ENCODE results near the gene TNXB.
"Not testable (repeated sequence)": the region's sequence is repeated elsewhere in the genome, so short reads cannot be mapped to it uniquely, and the experiment has no call there.

Gene TNXB

DNA sequence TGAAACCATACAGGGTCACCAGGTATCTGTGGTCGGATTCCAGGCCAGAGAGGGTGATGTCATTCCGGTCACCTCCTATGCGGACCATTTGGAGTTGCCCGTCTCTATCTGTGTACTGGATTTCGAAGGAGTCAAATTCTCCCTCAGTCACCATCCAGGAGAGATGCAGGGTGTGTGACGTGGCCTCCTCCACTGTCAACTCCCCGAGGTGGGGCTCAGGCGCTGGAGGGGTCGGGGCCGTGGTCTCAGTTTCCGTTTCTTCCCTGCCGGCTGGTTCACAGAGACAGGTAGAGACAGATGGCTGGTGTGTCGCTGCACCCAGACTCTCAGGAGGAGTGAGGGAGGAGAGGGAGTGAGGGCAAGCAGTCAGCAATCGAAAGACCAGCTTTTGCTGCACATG lies 40.3 kb downstream of the TNXB start:
- DNase-seq (ENCODE audit: insufficient read length, low spot score) (no peak), FAIRE-seq (no peak)

DNA sequence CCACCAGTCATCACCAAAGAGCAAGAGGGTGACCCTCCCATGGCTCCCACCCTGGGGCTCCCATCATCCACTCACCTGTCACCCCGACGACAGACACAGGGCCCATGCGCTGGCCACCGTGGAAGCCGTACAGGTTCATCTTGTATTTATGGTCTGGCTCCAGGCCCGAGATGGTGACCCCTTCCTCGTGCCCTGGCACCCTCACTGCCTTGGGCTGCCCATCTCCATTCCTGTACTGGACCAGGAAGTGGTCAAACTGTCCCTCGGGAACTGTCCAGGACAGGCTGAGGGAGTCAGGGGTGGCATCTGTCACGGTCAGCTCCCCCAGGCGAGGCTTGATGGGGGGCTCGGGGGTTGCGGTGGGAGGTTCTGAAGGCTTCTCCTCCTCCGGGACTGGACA lies 40.8 kb downstream of the TNXB start:
- not testable (repeated sequence) for DNase-seq (ENCODE audit: insufficient read length, low spot score); FAIRE-seq

DNA sequence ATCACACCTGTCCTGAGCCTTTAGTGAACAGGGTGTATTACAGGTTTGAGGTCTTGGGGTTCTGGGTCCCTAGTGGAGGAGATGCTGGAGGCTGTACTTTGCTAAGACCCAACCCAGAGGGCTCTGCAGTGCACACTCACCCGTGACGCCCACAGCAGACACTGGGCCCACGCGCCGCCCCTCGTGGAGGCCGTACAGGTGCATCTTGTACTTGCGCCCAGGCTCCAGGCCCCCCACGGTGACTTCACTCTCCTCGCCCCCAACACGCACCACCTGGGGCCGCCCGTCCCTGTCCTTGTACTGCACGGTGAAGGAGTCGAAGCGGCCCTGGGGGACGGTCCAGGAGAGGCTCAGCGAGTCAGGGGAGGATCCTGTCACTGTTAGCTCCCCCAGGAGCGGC lies 41.6 kb downstream of the TNXB start:
- not testable (repeated sequence) for DNase-seq (ENCODE audit: insufficient read length, low spot score); FAIRE-seq

DNA sequence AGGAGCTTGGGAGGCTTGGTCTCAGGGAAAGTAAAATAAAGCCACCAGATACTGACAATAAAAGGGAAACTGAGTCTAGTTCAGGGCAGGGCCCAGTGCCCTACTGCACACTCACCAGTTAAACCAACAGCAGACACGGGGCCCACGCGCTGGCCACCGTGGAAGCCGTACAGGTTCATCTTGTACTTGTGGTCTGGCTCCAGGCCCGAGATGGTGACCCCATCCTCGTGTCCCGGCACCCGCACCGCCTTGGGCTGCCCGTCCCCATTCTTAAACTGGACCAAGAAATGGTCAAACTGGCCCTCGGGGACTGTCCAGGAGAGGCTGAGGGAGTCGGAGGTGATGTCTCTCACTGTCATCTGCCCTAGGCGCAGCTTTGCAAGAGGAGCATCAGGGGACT lies 44.4 kb downstream of the TNXB start:
- FAIRE-seq (no peak), DNase-seq (ENCODE audit: insufficient read length, low spot score) (no peak)

DNA sequence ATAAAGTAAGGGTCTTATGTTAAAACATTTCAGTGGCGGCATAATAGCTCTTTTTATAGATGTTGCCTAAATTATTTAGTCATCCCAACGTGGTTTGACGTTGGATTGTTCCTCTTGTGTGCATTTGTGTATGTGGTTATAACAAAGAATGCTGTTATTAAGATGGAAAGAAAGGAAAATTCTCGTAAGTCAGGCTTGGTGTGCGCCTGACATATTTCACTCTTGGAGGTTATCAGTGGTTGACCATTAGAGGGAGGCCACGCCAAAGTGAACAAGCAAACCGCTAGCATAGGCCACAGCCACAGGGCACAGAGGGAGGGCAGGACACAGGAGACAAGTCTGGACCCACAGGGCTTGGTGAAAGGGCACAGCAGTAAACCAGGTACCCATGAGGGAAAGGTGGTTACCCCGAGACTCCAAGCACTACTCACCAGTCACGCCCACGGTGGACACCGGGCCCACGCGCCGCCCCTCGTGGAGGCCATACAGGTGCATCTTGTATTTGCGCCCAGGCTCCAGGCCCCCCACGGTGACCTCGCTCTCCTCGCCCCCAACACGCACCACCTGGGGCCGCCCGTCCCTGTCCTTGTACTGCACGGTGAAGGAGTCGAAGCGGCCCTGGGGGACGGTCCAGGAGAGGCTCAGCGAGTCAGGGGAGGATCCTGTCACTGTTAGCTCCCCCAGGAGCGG lies 48.0 kb downstream of the TNXB start:
- DNase-seq (ENCODE audit: insufficient read length, low spot score) (no peak), FAIRE-seq (no peak)

DNA sequence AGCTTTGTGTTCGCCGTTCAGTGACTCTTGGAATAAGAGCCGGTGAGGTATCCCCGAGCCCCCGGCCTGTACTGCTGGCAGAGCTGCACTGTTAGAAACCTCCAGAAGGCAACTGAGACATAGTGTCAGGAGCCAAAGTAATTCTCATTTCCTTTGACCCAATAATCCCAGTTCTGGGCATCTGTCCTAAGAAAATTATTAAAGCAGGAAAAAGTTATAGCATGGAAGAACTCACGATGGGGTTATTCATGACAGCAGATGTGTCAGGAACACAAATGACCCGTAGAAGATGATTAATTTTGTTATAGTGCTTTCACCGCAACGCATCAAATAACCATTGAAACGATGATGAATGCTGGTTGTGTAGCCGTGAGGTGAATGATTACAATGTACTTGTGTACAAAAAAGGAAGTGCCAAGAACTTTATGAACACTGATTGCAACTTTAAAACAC lies 50.6 kb downstream of the TNXB start:
- no peak for FAIRE-seq
- no peak for DNase-seq (ENCODE audit: insufficient read length, low spot score)

DNA sequence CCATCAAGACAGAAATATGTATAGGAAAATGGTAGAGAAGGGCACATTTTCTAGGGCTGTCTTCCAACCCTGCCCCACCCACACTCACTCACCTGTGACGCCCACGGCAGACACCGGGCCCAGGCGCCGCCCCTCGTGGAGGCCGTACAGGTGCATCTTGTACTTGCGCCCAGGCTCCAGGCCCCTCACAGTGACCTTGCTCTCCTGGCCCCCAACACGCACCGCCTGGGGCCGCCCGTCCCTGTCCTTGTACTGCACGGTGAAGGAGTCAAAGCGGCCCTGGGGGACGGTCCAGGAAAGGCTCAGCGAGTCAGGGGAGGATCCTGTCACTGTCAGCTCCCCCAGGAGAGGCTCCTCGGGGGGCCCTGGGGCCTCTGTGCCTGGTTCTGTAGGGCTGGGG lies 51.2 kb downstream of the TNXB start:
- DNase-seq (ENCODE audit: insufficient read length, low spot score), result no peak

DNA sequence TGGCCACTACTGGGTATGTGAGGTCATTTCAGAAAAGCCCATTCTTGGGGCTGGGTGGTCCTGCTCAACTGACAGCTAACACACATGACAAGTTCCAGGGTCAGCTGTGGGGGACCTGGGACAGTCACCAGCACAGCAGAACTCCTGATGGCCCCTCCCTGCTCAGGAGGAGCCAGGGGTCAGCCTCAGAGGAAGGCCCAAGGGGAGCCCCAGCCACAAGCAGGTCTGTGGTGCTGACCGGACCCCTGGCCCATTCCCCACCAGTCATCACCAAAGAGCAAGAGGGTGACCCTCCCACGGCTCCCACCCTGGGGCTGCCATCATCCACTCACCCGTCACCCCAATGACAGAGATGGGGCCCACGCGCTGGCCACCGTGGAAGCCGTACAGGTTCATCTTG lies 52.9 kb downstream of the TNXB start:
- DNase-seq (ENCODE audit: insufficient read length, low spot score) (no peak), FAIRE-seq (no peak)

More for the DNA sequence above, 51.2 kb downstream of the TNXB start:
- no peak for FAIRE-seq

DNA sequence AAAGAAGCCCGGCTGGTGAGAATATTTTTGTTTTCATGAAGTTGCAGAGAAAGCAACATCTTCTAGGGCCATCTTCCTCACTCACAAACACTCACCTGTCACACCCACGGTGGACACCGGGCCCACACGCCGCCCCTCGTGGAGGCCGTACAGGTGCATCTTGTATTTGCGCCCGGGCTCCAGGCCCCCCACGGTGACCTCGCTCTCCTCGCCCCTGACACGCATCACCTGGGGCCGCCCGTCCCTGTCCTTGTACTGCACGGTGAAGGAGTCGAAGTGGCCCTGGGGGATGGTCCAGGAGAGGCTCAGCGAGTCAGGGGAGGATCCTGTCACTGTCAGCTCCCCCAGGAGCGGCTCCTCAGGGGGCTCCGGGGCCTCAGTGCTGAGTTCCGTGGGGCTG lies 53.4 kb downstream of the TNXB start:
- not testable (repeated sequence) for FAIRE-seq; DNase-seq (ENCODE audit: insufficient read length, low spot score)

DNA sequence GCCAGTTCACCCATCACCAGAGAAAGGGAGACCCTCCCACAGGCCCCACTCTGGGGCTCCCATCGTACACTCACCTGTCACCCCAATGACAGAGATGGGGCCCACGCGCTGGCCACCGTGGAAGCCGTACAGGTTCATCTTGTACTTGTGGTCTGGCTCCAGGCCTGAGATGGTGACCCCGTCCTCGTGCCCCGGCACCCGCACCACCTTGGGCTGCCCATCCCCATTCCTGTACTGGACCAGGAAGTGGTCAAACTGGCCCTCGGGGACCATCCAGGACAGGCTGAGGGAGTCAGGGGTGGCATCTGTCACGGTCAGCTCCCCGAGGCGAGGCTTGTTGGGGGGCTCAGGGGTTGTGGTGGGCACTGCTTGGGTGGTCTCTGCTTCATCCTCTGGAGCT lies 55.8 kb downstream of the TNXB start:
- FAIRE-seq; DNase-seq (ENCODE audit: insufficient read length, low spot score): not testable (repeated sequence)

DNA sequence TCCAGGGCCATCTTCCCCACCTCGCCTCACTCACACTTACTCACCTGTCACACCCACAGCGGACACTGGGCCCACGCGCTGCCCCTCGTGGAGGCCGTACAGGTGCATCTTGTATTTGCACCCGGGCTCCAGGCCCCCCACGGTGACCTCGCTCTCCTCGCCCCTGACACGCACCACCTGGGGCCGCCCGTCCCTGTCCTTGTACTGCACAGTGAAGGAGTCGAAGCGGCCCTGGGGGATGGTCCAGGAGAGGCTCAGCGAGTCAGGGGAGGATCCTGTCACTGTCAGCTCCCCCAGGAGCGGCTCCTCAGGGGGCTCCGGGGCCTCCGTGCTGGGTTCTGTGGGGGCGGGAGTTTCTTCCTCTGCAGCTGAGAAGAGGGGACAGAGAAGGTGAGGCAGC lies 56.5 kb downstream of the TNXB start:
- not testable (repeated sequence) for FAIRE-seq

DNA sequence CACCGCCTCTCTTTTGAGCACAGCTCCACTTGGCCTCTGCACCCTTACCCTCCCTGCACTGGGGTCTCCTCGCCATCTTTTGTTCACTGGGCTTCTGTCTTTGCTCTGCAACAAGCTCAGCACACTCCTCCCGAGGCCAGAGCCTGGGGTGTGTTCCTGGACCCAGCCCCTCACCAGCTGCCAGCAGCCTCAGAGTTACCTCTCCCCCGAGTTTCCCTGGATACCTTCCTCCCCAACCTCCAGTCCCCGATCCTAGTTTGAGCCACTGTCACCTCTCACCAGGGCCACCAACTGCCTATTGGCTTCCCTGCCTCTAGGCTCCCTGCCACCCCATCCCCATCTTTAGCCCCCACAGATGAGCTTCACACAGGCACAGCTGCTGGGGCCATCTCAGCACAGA lies 58.6 kb downstream of the TNXB start:
- FAIRE-seq (no peak), DNase-seq (ENCODE audit: insufficient read length, low spot score) (no peak)

More for the DNA sequence above, 56.5 kb downstream of the TNXB start:
- DNase-seq (ENCODE audit: insufficient read length, low spot score), result not testable (repeated sequence)

DNA sequence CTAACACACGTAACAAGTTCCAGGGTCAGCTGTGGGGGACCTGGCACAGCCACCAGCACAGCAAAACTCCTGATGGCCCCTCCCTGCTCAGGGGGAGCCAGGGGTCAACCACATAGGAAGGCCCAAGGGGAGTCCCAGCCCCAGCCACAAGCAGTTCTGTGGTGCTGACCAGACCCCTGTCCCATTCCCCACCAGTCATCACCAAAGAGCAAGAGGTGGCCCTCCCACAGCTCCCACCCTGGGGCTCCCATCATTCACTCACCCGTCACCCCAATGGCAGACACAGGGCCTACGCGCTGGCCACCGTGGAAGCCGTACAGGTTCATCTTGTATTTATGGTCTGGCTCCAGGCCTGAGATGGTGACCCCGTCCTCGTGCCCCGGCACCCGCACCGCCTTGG lies 59.4 kb downstream of the TNXB start:
- not testable (repeated sequence) for DNase-seq (ENCODE audit: insufficient read length, low spot score); FAIRE-seq

DNA sequence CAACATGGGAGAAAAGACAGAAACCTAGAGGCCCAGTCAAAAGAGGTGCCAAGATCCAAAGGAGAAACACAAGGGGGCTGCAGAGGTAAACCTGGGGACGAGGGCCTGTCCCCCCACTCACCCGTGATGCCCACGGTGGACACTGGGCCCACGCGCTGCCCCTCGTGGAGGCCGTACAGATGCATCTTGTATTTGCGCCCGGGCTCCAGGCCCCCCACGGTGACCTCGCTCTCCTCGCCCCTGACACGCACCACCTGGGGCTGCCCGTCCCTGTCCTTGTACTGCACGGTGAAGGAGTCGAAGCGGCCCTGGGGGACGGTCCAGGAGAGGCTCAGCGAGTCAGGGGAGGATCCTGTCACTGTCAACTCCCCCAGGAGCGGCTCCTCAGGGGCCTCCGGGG lies 60.0 kb downstream of the TNXB start:
- not testable (repeated sequence) for DNase-seq (ENCODE audit: insufficient read length, low spot score); FAIRE-seq

DNA sequence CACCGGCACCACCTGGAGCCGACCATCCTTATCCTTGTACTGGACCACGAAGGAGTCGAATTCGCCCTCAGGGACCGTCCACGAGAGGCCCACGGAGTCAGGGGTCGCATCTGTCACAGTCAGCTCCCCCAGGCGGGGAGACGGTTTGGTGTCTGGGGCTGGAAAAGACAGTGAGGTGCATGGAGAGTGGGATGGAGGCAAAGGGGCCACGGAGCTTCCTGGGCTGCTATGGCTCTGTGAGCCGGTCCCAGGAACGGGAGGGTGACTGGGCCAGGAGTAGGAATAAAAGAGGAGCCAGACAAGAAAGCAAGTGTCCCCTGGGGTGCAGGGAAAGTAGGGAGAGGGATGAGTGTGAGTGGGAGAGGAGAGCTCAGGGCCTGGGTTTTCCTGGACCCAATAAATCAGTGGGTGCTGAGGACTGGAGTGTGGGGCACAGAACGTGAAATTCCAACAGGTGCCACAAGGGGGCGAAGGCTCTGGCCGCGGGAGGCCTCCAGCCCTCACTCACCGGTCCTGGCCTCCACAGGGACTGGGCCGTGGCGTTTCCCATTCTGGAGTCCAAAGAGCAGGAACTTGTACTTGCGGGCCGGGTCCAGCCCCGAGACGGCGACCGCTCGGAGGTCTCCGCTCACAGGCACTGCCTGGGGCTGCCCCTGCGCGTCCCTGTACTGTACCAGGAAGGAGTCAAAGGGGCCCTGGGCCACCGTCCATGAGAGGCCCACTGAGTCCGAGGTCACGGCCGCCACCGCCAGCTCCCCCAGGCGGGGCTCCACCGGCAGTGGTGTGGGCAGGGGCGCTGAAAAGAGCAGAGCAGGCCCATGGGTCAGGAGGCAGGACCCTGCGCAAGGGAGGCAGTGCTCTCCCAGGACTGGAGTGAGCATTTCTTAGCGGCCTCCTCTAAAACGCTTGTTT lies 61.0 kb downstream of the TNXB start:
- FAIRE-seq, result peak; percentile 68
- peak; percentile 76 for DNase-seq (ENCODE audit: insufficient read length, low spot score)

DNA sequence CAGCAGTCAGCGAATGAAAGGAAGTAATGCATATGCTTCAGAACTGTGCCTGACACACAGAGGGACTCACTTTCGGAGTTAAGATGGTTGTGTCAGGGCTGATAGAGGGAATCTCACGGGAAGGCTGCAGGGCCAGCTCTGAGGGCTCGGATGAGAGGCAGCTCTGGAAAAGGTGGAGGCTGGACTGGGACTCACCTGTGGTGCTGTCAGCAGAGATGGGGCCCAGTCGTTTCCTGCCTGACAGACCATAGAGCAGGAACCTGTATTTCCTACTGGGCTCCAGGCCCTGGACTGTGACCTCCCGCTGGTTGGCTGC lies 61.6 kb downstream of the TNXB start:
- FAIRE-seq, result no peak
- DNase-seq (ENCODE audit: insufficient read length, low spot score), result no peak

DNA sequence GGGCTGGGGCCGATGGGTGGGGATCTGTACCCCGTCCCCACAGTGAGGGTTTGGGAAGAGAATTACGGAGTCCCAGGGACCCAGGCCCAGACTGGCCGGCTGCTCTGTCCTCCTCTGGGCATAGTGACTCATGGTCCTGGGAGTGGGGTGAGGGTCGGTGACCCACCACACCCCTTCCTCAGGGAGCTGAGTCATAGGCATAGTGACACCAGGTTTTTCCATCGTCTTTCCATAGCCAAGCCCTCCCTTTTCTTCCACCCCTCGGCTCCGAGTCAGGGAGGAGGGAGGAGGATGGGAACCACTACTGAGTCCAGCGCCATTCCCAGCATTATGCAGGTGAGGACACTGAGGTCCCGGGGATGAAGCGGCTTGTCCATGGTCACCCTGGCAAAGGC lies 62.1 kb downstream of the TNXB start:
- DNase-seq (ENCODE audit: insufficient read length, low spot score), result no peak
- FAIRE-seq, result no peak

DNA sequence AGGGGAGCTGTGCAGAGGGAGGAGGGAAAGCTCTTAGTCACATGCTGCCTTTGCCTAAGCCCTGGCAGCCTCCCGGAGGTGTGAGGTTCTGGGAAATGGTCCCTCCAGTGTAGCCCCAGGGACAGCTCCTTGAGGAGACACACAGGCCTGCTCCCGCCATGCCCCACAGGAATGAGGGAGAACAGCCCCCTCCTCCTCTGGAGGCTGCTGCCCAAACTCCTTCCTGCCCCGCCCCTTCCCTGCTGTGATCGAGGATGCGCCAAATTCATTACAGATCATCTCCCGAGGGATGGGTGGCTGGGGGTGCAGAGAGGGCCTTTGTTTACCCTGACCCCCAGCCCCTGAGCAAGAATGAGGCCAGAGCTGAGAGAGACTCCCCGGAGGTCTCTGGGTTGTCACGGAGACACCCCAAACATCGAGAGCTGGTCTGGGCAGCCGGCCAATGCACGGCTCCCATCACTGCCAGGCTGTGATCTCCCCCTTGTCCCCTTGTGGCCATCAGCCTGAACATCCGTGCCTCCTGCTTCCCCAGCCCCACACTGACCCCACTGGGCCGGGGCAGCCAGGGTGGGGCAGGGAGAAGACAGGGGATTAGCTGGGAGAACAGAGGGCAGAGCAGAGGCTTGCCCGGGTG lies 62.6 kb downstream of the TNXB start:
- FAIRE-seq, result no peak
- no peak for DNase-seq (ENCODE audit: insufficient read length, low spot score)

DNA sequence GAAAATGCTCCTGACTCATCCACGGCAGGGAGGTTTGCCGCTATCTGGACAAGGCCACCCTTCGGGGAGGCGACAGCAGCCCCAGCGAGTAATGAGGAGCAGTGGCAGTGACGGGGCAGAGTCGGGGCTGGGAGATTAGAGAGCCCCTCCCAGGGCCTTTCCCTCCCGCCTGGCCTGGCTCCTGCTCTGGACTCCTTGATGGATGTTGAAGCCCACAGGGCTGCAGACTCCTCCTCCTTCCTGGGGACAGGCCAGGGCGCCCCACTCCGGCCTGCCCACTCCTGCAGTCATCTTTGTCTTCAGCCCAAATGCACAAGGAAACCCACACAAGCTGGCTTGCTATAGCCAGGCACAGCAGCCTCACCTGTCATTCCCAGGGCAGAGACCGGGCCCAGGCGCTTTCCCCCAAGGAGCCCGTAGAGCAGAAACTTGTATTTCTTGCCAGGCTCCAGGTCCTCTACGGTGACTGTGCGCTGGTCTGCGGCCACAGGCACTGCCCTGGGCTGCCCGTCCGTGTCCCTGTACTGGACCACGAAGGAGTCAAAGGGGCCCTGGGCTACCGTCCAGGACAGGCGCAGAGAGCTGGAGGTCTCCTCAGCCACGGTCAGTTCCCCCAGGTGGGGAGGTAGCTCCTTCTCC lies 63.2 kb downstream of the TNXB start:
- no peak for FAIRE-seq
- DNase-seq (ENCODE audit: insufficient read length, low spot score), result no peak

DNA sequence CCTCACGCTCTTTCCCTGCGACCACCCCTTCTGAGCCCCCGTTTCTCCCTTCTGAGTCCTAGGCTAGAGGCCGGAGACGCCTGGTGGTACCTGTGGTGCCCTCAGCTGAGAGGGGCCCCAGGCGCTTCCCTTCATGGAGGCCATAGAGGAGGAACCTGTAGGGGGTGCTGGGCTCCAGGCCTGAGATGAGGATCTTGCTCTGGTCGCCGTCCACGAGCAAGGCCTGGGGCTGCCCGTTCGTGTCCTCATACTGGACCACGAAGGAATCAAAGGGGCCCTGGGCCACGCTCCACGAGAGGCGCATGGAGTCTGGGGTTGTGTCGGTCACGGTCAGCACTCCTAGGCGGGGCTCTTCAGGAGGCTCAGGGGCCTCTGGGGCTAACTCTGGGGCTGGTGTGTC lies 64.2 kb downstream of the TNXB start:
- FAIRE-seq; DNase-seq (ENCODE audit: insufficient read length, low spot score): not testable (repeated sequence)

Measured in GM19239 (cell line).